GM12872 (cell line): ENCODE data around the gene C2CD4A.

Experiments
- CTCF ChIP-seq: IDR thresholded peaks from 3 replicates; pipeline ENCODE4 v1.5.1; 2011; ENCODE audit warnings: low read depth, mild to moderate bottlenecking, low read length, moderate library complexity; ENCODE audit not compliant: insufficient read depth

The C2CD4A gene

DNA sequence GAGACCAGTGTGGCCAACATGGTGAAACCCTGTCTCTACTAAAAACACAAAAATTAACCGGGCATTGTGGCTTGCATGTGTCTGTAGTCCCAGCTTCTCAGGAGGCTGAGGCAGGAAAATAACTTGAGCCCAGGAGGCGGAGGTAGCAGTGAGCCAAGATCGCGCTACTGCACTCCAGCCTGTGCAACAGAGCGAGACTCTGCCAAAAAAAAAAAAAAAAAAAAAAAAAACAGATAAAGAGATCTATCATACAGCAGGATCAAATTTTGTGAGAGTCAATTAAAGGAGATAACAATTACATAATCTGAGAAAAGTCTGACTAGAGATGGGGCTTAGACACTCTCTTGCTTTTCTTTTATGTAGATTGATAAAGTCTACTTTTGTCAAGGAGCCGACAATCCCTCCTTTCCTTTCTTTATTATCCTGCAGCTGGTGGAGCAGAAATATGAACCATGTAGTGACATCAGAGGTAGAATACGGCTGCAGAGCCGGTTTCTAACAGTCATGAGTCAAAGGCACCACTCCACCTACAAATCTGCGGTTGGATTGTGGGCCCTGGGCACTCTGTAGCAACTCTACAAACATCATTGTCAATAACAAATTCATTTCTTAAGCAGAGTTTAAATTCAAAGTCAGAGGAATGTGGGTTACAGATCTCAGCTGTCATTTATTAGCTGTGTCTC, 9.0 kb downstream of the C2CD4A start:
- no peak for TF ChIP-seq CTCF

DNA sequence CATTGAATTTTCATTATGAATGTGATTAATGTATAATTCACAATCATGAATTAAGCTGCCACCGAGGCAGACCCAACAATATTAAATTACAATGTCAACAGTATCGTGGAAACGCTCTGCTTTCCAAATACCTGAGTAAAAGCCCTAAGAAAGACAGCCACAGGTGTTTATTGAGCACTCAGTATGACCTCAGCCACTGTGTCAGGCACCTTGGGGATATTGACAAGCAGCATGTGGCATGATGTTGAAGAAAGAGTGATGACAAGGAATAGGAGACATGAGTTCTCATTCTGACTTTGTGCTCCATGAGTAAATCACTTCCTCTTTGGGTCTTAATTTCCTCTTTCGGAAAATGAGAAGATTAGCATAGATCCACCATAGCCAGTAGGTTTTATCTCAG, 12.8 kb downstream of the C2CD4A start:
- TF ChIP-seq CTCF = no peak

- no peak for TF ChIP-seq CTCF
Observed at GRCh38 chr15:62083194-62084154, 16.7 kb downstream of the C2CD4A start.

DNA sequence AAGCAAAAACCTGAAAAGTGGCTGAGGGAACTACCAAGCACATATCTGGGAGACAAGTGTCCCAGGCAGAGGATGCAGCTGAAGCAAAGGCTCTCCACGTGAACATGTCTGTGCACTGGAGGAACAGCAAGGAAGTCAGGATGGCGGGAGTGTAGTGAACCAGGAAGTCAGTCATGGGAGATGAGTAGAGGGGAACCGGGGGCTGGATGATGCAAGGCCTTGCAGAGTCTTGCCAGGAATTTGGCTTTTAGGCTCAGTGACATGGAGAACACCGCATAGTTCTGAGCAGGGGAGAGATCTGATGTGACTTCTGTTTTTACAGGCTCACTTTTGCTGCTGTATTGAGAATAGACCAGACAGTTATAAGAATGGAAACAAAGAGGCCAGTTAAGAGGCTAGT, 19.0 kb downstream of the C2CD4A start:
- no peak for TF ChIP-seq CTCF

- no peak for TF ChIP-seq CTCF
Observed at GRCh38 chr15:62087671-62088352, 21.0 kb downstream of the C2CD4A start.

DNA sequence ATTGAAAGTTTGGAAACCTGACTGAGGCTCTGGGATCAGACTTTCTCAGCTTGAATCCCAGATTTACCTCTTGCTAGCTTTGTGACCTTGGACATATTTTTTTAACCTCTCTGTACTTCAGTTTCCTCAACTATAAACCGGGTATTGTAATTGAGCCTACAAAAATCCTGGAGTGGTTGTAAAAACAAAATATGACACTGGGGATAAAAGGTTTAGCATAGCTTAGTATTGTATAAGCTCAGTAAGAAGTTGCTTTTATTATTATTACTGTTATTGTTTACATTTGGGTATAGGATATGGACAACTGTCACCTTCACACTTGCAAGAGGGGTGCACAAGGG, 21.5 kb downstream of the C2CD4A start:
- no peak for TF ChIP-seq CTCF

- no peak for TF ChIP-seq CTCF
Observed at GRCh38 chr15:62089616-62090015, 22.8 kb downstream of the C2CD4A start.
